HG03064 (cell line): ENCODE results near the gene ADI1.
A peak's percentile ranks its signal among the peaks of the same experiment; 100 is the strongest.

Source experiments
- ATAC-seq: cut with Tn5 transposase; IDR thresholded peaks from one replicate; pipeline ENCODE4 v1.9.1; 2021; ENCODE audit warnings: low read depth; ENCODE audit not compliant: unreplicated experiment

ADI1 gene, protein sequence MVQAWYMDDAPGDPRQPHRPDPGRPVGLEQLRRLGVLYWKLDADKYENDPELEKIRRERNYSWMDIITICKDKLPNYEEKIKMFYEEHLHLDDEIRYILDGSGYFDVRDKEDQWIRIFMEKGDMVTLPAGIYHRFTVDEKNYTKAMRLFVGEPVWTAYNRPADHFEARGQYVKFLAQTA

DNA sequence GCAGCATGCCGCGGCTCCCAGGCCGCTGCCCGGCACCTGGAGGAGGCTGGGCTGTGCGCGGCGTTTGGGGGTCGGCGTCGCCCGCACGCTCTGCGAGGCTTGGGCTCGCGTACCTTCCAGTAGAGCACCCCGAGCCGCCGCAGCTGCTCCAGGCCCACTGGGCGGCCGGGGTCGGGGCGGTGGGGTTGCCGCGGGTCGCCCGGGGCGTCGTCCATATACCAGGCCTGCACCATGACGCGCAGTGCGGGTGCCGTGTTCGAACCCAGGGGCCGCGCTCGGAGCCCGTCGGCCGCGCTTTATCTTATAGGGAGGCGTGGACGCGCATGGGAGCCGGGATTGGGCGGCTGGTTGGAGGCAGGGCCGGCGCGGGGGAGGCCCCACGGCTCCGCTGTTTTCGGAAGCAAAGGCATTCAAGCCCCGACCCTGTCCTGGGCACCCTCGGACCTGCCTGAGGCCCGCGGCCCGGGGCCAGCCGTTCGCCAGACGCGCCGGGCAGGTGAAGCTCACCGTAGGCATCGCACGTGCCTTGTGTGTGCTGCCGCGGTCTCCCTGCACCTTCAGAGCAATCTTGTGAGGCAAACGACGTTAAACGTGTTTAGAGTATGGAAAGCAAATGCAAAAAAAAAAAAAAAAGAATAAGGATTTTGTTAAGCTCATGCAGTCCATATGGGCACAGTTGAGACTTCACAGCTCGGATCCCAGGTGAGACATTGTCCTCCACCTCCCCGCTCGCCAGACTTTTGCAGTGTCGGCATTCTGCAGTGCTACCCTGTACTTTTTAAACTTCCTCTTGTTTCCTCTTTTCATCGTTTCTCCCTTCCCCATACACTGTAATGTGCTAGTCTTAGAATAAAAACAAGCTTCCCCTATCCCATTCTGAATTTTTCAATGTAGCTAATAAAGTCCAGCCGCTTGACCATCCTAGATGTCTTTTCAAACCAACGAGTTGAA, at the start of gene ADI1:
ADI1 (minus strand) TSS at position 277 of the 951 bp plus-strand sequence; CDS start at position 233, 44 bp downstream.
- ATAC-seq, result peak; percentile 57

DNA sequence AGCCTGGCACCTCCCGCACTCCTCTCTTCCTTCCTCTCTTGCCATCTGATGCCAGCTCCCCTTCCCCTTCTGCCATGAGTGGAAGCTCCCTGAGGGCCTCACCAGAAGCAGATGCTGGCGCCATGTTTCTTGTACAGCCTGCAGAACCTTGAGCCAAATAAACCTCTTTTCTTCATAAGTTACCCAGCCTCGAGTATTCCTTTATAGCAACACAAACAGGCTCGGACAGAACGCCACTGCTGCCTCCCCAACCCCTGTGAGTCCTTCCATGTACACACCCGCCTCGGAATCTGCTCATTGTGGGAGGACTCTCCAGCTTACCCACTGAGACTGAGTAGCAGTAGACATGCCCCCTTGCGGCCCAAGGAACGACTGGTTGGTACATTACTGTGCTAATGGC, 47.5 kb upstream of the ADI1 start:
- ATAC-seq, result no peak

DNA sequence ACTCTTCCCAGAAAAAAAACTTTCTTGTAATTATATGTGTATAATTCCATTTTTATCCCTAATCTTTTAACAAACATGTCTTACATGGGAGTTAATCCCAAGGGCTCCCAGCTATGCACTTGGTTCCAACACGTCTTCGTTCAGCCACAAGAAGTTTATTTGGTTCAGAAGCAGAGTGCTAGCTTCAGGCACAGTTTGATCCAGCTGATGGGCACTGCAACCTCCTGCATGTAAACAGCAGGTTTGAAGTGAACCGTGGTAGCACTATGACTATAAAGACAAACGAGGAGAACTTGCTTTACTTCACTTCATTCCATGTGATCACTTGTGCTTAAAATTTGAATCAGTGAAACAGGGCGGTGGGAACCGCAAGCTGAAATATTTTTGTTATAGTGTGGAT, 45.8 kb upstream of the ADI1 start:
- no peak for ATAC-seq

DNA sequence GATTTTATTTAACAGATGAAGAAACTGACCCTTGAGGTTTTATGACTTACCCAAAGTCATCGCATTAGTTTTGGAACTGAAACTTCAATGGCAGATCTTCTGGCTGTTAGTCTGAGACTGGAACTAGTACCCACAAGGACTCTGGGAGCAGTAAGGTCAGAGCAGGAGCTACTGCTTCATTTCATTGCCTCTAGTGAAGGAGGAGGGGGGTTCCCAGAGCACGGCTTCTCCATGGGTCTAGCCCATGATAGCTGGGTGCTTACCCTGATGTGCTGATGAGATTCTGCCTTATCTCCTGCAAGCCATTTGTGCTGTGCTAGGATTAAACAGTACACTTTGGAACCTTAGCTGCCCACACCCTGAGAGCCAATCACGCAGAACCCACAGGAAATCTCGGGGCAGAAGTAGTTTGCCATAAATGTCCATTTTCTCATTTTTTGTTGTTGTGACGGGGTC, 44.2 kb upstream of the ADI1 start:
- peak; percentile 46 for ATAC-seq

DNA sequence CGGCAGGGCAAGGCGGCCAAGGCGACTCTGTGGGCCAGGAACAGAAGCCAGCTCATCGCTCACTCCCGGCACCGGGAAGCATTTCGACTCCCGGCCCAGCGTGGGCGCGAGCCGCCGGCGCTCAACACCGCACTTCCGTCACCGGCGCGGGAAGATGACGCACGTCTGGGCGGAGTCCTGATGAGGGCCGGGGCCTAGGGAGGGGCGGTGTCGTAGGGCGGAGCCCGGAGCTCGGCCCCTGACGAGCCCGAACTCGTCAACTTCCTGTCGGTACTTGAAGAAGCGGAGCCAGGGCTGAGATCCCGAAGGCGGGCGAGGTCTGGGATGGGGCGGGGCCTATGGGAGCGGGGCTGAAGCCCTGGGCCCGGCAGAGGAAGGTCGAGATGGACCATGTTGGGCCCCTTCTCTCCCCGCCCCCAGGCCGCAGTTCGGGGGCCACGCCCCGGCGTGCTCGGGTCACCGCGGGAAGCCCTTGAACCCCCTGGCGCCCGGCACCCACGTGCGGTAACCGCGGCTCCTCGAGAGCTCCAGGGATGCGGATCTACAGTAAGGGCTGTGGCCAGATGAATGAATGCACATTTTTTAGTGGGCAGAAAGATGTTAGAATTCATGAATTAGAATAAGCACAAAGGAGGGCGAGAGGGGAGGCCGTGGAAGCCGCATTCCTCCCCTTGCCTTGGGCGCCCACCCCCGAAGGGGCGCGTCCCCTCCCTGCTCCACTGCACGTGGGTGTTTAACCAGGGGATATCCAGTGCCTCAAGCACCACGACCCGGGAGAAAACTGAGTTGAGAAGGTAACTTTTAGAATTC, 39.1 kb upstream of the ADI1 start, which contains the start of gene RNASEH1:
RNASEH1 (minus strand) TSS at position 129 of the 810 bp plus-strand sequence; CDS start at position 56, 73 bp downstream.
- peak; percentile 96 for ATAC-seq

DNA sequence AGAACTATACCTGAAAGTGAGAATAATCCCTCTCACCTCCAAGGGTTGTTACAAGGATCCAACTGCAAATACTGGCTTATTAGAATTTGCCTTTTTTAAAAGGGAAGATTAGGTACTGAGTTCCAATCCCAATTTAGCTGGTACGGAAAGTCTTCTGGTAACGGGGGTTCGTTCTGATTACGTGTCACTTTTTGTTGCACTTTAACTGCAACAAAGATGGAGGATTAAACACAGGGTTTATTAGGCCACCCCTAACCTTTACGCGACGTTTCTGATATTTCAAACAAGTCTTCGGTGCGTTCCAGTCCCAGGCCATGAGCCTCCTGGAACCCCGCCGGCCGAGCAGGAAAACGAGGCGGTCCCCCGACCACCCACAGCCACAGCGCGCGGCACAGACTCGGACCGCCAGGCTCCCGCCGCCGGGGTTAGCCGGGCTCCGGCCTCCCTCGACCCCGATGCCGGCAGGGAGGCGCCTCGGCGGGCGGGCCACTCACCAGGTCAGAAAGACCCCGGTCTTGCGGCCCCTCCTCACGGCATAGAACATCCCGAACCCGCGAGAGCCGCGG, 38.4 kb upstream of the ADI1 start:
- peak; percentile 26 for ATAC-seq

DNA sequence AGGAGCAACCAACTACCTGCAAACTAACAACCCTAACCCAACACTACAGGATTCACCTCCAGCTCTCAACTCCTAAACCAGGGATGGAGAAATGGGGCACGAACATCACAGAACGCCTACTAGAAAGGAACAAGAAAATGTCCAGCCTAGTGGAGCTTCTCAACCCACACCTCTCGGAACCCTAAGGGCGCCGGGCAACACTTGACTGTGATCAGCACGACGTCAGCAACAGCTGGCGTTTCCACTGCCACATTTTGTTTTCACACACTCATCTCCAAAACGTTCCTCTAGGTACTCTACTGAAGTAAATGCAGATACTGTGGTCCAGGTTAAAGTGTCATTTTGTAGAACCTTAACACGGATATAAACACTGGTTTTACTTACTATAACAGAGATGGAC, 34.6 kb upstream of the ADI1 start:
- no peak for ATAC-seq

DNA sequence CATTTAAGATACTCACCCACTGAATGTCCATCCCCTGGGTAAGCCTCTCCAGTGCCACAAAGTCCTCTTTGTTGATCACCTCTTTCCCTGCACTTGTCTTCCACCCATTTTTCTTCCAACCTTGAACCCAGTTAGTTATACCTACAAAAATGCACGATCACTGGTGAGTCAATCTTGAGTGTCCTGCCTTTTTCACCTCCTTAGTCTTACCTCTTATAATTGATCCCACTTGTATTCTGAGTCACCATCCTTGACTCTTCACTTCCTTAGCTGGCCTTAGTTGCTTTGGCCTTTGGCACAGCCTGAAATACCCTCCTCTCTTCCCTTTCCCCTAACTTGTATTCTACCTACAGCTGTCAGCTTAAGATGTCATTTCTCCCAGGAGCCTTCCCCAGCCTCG, 28.6 kb upstream of the ADI1 start:
- no peak for ATAC-seq

DNA sequence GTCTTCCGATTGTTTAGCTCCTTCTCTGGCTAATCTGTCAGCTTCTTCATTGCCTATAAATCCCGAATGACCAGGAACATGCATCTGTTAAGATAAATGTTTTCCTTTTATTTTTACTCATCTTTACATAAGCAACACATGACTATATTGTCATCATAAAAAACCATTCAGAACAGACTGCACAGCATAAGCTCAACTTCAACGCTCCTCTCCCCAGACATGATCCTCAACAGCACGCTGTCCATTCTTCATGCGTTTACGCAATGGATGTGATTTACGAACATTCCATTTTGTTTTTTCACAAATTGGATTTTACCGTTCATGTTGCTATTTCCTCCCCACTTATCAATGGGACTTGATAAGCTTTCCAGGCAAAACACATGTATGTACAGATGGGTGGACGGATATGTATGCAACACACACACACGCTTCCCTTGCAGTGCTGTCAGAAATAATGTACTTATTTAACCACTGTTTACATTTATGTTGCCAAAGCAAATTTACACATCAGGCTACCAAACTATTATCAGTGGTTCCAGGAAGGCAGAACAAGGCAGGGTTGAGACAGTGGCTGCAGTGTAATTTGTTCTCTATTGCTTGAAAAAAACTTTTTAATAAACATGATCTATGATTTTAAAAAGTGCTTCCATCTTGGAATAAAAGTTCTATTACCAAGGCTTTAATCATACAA, 26.6 kb upstream of the ADI1 start:
- no peak for ATAC-seq

DNA sequence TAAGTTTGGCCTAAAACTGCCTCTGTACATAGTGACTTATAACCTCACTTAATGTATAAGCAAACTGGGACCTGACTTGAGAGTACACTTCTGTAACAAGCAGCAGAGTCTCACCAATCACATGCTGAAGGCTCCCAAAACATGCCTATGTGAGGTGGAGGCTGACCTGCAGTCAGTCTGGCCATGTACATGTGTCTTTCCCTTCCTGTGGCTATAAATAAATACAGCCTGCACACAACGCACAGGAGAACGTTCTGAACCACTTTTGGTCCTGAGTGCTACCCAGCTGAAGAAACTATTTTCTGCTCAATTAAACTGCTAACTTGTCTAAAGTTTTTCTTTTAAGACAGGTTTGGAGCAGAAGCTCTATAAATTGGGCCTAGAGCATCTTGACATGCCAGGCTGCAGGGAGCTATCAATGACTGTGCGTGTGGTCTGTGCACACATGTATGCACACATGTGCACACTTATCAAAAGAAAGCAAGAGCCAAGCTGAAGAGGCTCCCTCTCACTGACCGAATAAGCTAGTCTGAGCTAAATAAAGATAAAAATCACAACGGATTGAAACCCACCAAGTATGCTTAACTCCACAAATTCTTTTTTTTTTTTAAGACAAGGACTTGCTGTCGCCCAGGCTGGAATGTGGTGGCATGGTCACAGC, 23.8 kb upstream of the ADI1 start:
- no peak for ATAC-seq

DNA sequence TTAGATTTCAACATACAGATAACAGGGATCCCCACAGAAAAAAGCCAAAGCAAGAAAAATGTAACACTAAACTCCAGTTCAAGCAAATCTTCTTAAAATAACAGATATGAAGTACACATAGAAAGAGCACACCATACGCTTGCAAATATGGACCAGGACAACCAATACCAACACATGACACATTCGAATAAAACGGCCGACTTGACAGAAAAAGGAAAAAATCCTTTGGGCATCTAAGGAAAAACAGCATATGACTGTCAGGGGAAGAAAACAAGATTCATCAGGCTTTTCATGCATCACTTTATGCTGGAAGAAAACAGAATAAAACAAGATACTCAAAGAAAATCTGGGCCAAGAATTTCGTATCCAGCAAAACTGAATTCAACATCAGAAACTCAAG, 22.8 kb upstream of the ADI1 start:
- no peak for ATAC-seq

DNA sequence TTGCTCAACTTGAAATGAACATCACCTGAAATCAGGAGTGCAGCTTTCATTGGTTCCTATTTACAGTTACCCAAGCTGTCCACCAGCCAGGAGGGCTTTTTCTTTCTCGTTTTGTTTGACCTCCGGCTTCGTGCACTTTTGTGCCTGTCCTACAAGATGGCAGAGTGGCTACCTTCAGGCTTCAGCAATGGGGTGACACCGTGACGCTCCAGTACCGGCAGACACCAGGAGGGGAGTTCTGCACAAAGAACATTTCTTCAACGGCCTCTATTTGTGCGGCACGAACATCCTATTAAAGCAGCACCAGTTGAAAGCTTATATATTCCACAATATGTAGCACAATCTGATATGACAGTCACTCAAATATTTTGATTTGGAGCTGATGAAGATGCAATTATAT, 20.5 kb upstream of the ADI1 start:
- no peak for ATAC-seq

DNA sequence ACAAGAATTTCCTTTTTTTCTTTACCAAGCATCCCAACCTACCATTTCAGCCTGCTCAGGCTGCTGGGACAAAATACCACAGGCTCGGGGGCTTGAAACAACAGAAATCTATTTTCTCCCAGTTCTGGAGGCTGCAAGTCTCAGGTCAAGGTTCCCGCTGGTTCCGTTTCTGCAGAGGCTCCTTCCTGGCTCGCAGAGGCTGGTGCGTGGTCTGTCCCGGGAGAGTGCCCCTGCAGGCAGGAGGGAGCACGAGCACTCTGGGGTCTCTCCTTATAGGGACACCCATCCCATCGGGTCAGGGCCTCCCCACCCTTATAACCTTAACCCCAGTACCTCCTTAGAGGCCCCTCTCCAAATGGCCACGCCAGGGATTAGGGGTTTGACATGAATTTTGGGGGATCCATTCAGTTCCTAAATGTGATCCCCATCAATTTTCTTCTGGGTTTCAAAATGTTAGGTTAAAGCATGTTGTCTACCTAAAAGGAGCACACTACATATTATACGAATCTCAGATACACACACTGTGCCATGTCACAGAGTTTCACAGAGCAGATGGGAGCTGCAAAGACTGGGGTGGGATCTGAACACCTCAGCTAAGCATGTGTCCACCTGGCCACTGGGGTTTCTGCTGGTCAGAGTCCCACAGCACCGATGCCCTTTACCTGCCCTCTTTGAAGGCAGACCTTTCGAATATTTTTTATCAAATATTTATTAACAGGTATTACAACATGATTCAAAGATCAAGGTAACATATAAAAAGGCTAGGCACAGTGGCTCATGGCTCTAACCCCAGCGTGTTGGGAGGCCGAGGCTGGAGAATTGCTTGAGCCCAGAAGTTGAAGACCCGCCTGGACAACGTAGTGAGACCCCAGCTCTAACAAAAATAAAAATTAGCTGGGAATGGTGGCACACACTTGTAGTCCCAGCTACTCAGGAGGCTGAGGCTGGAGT, 17.6 kb upstream of the ADI1 start:
- ATAC-seq, result peak; percentile 64

DNA sequence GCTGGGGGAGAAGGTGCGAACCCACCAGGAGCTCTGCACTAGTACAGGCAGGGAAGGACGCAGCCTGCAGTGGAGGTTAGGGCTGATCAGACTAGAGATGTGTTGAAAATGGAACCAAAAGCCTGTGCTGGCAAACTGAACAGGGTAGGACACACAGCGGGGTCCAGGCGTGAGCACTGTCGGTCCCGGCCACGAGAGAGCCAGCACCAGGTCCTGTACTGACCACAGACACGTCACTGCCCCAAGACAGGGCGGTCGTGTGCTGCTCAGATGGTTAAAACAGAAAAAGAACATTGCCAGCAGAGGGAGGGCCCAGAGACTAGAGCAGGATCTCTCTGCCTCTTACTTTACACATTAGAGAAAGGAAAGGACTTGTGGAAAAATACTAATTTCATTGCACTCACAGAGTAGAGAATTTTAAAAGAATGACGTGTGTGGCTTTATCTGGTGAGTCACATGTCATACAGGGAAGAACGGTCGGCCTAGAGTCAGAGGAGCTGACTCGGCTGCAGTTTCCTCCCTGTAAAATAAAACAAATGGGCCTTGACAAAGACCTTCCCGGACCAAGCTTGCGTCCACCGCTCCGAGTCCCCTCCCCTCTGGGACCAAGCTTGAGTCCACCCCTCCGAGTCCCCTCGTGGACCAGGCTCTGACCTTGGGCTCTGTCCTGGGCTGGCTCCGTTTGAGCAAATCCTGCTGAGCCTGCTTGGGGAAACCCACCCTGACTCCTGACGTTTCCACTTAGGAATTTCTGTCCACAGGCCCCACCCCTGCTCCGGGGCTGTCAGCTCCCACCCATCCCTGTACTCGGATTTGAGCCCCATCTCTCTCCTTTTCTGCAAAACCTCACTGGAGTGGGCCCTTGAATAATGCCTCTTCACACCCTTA, 16.7 kb upstream of the ADI1 start:
- peak; percentile 58 for ATAC-seq

DNA sequence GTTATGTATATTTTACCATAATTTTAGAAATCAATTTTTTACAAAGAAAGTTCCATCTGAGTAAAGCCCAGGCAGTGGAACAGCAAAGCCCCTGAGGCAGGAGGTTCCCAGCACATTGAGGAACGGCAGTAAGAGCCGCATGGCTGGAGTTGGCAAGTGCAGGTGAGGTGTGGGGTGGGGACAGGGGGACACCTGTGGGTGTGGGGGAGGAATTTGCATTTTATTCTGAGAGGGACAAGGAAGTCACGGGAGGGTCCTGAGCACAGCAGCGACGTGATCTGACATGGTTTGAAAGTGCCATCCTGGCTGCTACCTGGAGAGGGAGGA, 16.1 kb upstream of the ADI1 start:
- ATAC-seq, result no peak

DNA sequence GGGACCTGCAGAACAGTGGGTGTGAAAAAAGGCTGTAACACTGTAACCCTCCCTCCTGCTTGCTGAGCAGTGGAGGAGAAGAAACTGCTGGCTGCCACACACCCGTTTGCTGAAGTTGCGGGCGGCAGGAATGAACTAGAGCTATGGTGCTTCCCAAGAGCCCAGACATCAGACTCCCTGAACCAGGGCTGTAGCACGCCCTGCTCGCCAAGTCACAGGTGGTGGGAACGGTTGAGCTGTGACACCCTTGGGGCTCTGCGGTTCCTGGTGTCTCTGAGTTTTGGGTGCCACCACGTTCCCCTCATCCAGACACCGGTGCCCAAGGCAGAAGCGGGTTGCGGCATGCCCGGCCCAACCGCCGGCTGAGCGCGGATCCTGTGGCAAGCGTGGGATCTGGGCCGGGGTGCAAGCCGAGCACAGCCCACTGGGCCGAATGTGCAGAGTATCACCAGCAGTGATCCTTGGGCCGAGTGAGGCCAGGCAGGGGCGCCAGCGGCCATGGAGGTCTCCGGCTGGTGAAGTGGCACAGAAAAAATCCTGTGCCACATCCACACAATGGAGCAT, 15.0 kb upstream of the ADI1 start:
- no peak for ATAC-seq

DNA sequence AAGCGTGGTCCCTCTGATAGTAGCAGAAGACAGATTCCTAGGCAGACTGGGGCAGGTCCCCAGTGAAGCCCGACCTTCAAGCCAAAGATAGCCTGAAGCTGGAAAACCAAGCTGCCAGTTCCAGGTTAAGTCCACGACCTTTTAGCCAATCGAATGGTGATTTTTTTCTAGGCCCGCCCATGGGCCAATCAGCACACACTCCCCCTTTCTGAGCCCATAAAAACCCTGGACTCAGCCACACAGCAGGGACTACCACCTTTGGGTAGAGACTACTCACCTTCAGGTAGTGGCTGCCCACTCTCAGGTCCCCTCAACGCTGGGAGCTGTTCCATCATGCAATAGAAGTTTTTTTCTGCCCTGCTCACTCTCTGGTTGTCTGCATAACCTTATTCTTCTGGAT, 14.5 kb upstream of the ADI1 start:
- ATAC-seq, result no peak
